WI38 (cell line): Measurements from ENCODE around the gene TRIM3.

Experiments used
- H3K4me3 ChIP-seq: 2 replicates; pipeline ENCODE4 v1.5.1; 2011; ENCODE audit warnings: low read depth, mild to moderate bottlenecking, control low read depth, low read length
- CTCF ChIP-seq: IDR thresholded peaks from 2 replicates; pipeline ENCODE4 v1.5.1; 2012; ENCODE audit warnings: low read depth, mild to moderate bottlenecking, control low read depth, low read length

TRIM3 gene

GRCh38 chr11:6468712-6469495 lies 4.8 kb downstream of the TRIM3 start:
- no peak for TF ChIP-seq CTCF
- no peak overlapping the region for H3K4me3 ChIP-seq

DNA sequence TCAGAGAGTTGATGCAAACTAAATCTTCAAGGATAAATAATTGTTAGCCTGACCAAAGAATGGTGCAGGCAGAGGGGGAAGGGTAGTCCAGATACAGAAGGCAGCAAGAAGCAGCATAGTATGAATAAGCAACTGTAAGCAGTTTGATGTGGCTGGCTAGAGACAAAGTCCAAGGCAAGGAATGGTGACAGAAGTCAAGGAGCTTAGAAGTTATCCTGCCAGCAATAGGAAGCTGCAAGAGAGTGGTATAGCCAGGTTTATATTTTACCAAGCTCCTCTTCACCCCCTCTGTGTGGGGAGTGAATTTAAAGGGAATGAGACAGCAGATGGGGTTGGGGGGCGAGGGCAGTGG lies 14.7 kb downstream of the TRIM3 start:
- no peak overlapping the region for H3K4me3 ChIP-seq
- no peak for TF ChIP-seq CTCF

DNA sequence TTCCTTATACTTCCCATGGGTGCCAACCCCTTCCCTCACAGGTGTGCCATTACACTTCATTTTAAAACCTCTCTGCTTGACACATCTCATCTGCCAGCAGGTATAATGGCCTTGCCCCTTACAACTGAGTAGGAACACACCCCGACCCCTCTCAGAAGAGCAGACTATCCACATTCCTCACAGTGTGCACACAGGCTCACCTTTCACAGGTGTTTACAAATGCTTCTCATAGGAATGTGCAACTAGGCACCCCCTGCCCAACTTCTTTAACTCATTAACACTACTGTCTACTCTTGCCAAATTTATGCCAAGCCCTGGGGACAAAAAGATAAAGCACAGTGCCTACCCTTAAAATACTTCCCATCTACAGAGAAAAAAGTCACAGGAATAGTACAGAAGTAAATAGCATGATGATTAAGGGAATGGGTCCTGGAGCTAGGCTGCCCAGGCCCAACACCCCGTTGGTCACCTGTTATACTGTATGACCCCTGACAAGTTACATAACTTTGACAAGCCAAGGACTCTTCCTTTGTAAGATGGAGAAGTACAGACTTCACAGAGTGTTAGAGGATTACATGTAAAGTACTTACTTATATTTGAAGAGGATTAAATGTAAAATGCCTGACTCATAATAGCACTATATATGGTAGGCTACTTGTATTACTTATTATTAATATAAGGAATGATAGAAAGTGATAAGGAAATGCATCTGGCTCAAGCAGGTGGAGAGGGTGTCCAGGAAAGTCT lies 15.2 kb downstream of the TRIM3 start:
- H3K4me3 ChIP-seq, result no peak overlapping the region
- no peak for TF ChIP-seq CTCF

DNA sequence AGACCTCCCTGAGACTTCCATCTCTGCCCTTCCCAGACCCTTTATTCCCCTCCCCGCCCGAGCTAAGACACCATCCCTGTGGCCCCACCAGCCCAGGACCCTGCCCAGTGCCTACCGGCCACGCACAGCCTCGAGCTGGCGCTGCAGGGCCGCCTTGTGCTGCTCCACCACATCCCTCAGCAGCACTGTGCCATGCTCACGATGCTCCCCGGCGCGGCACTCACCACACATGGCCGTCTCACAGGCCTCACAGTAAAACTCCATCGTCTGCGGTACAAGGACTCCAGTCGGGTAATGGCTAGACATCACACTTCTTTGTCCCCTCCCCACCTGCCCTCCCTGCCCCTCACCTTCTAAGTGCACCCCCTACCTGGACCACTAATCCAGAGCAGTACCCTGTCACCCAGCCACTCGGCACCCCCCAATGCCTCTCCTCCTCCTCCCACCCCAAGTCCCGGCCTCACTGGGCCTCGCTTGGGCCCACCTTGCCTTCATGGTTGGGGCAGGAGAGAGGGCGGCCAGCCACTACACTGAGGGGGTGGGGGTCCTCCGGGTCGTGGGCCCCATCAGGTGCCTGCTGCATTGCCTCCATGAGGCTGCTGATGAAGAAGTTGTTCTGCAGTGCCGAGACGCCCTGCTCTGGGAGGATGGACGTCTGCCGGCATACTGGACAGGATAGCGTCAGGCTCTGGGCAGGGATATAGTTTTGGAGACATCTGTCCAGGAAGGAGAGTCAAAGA lies 16.0 kb downstream of the TRIM3 start:
- H3K4me3 ChIP-seq, result no peak overlapping the region
- TF ChIP-seq CTCF, result no peak

- no peak for TF ChIP-seq CTCF
- no peak overlapping the region for H3K4me3 ChIP-seq
Observed at GRCh38 chr11:6456361-6457073, 17.2 kb downstream of the TRIM3 start.

- no peak for TF ChIP-seq CTCF
- H3K4me3 ChIP-seq, result no peak overlapping the region
Observed at GRCh38 chr11:6455070-6455469, 18.7 kb downstream of the TRIM3 start.
